ENCODE measurements around the gene CGN.

- TF ChIP-seq CTCF (IDR thresholded peaks at IDR 0.05) (no peak), EP300 (IDR thresholded peaks at IDR 0.05) (no peak), POLR2AphosphoS5 (IDR thresholded peaks at IDR 0.05) (no peak)
Measured at GRCh38 chr1:151541752-151542151, 30.6 kb downstream of the CGN start.
